Esophagus squamous epithelium (tissue), 5 donors: ENCODE data around the gene DNAJB6. TPM values are rescaled to one million over a fixed set of nuclear protein-coding genes. Genes with fewer than 3 reads are reported as not detected.

Source experiments
- DNase-seq: peaks from one replicate; lab custom pipeline; 2025; lab: John Stamatoyannopoulos, UW
- H3K27ac ChIP-seq, 4 donors: fragments of 200-600 bp; sonication (generic); one replicate each; pipeline ENCODE4 v1.5.1; 2016 to 2019; ENCODE audit warnings: mild to moderate bottlenecking in 1 of 4
- H3K27me3 ChIP-seq, 4 donors: fragments of 200-600 bp; sonication (generic); 1 replicate in 3 of 4; 2 replicates in 1 of 4; pipeline versions ENCODE4 v1.5.1 to v1.6.0; 2017 to 2021; ENCODE audit warnings: antibody characterized with exemption in 1 of 4
- H3K36me3 ChIP-seq, 3 donors: fragments of 200-600 bp; sonication (generic); one replicate each; pipeline ENCODE4 v1.5.1; 2016 to 2019
- H3K4me1 ChIP-seq, 3 donors: fragments of 200-600 bp; sonication (generic); one replicate each; pipeline ENCODE4 v1.5.1; 2017 to 2019
- H3K4me3 ChIP-seq, 4 donors: fragments of 200-600 bp; sonication (generic); 1 replicate in 3 of 4; 2 replicates in 1 of 4; pipeline ENCODE4 v1.5.1; 2016 to 2019; ENCODE audit warnings: mild to moderate bottlenecking in 2 of 4, moderate library complexity in 1 of 4
- H3K9me3 ChIP-seq, 3 donors: fragments of 200-600 bp; sonication (generic); one replicate each; pipeline ENCODE4 v1.5.1; 2016 to 2019
- CTCF ChIP-seq, 6 experiments: fragments of 450-650 bp in 4 of 6; fragments of 200-600 bp in 2 of 6; sonication (generic) in 2 of 6; IDR thresholded peaks; one replicate each; pipeline ENCODE4 v1.5.1; 2016 to 2019; ENCODE audit warnings: antibody characterized with exemption in 6 of 6, mild to moderate bottlenecking in 4 of 6, moderate library complexity in 4 of 6
- POLR2A ChIP-seq, 4 donors: fragments of 450-650 bp; IDR thresholded peaks; one replicate each; pipeline ENCODE4 v1.6.1; 2017; ENCODE audit warnings: antibody characterized with exemption in 4 of 4, mild to moderate bottlenecking in 4 of 4, moderate library complexity in 3 of 4
- WGBS, 2 donors: methylation state at CpG; one replicate each; pipeline ENCODE4 v1.1.5; 2018; 5-methylcytosine and 5-hydroxymethylcytosine counted together
- intact Hi-C: fragments of 100-400 bp; cut with DNase I; formaldehyde crosslinking; loops from one replicate; pipeline ENCODE4 v1.15.0; 2022
- total RNA-seq, 4 donors: library from RNA; depleted of rRNA; stranded (reverse); fragments of >200 nt; gene quantifications; one replicate each; pipeline ENCODE4 v1.1.0, GENCODE V29; 2016
- donor health status: DM: yes; HTN: yes; CAD: no.

The DNAJB6 gene
- total RNA-seq, 4 donors from 2014 or later: 96.5 to 193 (median 160) TPM

DNA sequence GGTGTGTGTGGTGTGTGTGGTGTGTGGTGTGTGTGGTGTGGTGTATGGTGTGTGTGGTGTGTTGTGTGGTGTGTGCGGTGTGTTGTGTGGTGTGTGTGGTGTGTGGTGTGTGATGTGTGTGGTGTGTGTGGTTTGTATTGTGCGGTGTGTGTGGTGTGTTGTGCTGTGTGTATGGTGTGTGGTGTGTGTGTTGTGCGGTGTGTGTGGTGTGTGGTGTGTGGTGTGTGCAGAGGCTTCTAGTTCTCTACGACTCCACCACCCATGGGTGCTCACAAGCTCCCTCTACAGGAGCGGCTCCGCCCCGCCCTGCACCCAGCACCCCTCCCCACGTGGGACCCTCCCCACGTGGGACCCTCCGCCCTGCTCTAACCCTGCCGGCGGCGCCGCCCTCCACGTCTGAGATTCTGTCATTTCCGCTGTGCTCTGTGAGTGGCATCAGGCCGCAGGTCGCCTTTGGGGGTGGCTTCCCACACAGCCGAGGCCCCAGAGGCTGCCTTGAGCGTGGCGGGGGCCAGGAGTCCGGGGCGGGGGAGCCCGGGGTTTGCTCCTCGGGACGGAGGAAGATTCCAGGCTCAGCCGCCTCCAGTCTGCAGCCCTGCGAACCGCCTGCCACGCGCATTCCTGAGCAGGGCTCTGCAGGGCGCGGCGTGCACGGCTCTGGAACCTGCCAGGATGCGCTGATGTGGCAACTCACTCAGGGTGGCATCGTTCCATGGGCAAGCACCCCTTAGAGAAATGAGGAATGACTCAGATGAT lies 37.0 kb upstream of the DNAJB6 start:
- Histone ChIP-seq H3K4me3 (peak overlapping the region; percentile 14 to 42 (median 20)), H3K27me3 (no peaks in the 10 kb centered on the region), H3K4me1 (peaks cover 7 to 51% (median 13%) of the 10 kb centered on the region in 3 donors), H3K27ac (peak overlapping the region; percentile 64 to 85 (median 77)), H3K36me3 (no peaks in the 10 kb centered on the region), H3K9me3 (no peaks in the 10 kb centered on the region)
- 24 to 62% methylated on average over 12 to 15 of the region's 37 CpGs for WGBS, 2 donors
- intact Hi-C loops: no loop called here
- DNase-seq: no peak
- peak in 3 of 6 experiments; percentile 16 to 41 (median 38) for TF ChIP-seq CTCF (IDR thresholded peaks at IDR 0.05)
- peak in 1 of 4 donors; percentile 6 for TF ChIP-seq POLR2A (IDR thresholded peaks at IDR 0.05)

GRCh38 chr7:157300369-157300825 lies 36.4 kb upstream of the DNAJB6 start:
- H3K27ac ChIP-seq: peak overlapping the region; percentile 64 to 85 (median 77)

GRCh38 chr7:157301610-157302120 lies 35.1 kb upstream of the DNAJB6 start:
- 56 to 63% methylated on average over 5 to 9 of the region's 10 CpGs for WGBS, 2 donors
- peak overlapping the region; percentile 27 to 78 (median 60) for H3K27ac ChIP-seq

More at GRCh38 chr7:157300369-157300825, 36.4 kb upstream of the DNAJB6 start:
- no peaks in the 10 kb centered on the region for H3K9me3 ChIP-seq
- H3K27me3 ChIP-seq: no peaks in the 10 kb centered on the region
- no peak for TF ChIP-seq CTCF (IDR thresholded peaks at IDR 0.05)
- H3K4me1 ChIP-seq: peaks cover 7 to 51% (median 8%) of the 10 kb centered on the region in 3 donors
- H3K4me3 ChIP-seq: peak overlapping the region in 1 of 4 donors; percentile 42
- intact Hi-C loops: no loop called here
- no peaks in the 10 kb centered on the region for H3K36me3 ChIP-seq
- DNase-seq: no peak
- WGBS, 2 donors: 55 to 71% methylated on average over 11 of the region's 29 CpGs

DNA sequence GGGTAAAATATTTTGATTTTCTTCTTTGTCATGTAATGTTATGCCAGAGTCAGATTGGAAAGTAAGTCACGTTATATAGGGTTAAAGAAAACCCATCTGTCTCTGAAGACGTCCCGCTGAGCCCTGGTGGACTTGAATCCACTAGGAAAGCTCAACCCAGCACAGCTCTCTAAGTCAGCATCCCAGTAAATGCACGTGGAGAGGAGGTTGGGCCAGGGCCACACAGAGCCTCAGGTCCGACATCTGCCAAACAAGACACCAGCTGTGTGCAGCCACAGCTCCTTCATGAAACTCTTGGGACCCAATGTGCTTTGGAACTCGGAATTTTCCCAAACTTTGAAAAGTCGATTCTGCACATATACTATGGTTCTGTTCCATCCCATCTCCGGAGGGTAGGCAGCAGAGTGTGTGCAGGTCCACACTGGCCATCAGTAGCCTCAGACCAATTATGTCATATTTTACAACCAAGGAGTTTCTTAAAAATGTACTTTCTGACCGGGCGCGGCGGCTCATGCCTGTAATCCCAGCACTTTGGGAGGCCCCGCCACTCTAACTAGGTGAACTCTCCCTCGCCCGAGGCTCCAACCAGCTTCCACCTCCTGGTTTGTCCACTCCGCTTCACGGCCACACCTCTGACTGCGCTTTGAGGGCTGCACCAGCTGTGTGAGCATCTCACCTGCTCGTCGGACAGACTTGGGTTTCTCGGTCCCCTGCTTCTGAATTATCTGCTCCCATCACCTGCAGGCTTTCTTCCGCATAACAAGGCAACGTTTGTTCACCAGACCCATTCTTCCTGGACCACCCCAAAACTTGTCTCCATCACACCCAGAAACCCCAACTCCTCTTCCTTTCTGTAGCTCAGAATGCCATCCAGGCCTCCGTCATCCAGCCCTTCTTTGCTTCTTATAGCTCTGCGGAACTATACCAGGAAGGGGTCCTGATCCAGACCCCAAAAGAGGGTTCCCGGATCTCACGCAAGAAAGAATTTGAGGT lies 29.7 kb upstream of the DNAJB6 start:
- Histone ChIP-seq H3K4me3 (no peak overlapping the region), H3K27ac (no peak overlapping the region), H3K36me3 (no peaks in the 10 kb centered on the region), H3K9me3 (no peaks in the 10 kb centered on the region), H3K27me3 (no peaks in the 10 kb centered on the region), H3K4me1 (peaks cover 0 to 22% (median 5%) of the 10 kb centered on the region in 3 donors)
- 83 to 84% methylated on average over 26 to 27 of the region's 27 CpGs for WGBS, 2 donors
- DNase-seq: no peak
- intact Hi-C loops: no loop called here
- no peak for TF ChIP-seq POLR2A (IDR thresholded peaks at IDR 0.05)
- no peak for TF ChIP-seq CTCF (IDR thresholded peaks at IDR 0.05)

More at GRCh38 chr7:157301610-157302120, 35.1 kb upstream of the DNAJB6 start:
- H3K36me3 ChIP-seq: no peaks in the 10 kb centered on the region
- no peak for DNase-seq
- H3K9me3 ChIP-seq: no peaks in the 10 kb centered on the region
- no peak overlapping the region for H3K4me3 ChIP-seq
- no peaks in the 10 kb centered on the region for H3K27me3 ChIP-seq
- TF ChIP-seq POLR2A (IDR thresholded peaks at IDR 0.05): no peak
- no peak for TF ChIP-seq CTCF (IDR thresholded peaks at IDR 0.05)
- peaks cover 7 to 51% (median 8%) of the 10 kb centered on the region in 3 donors for H3K4me1 ChIP-seq
- intact Hi-C loops: no loop called here
